AG09309 (cell line): ENCODE results near the gene CHP2.
"Not testable (repeated sequence)": the region's sequence is repeated elsewhere in the genome, so short reads cannot be mapped to it uniquely, and the experiment has no call there.

ENCODE experiments used
- DNase-seq: peaks from one replicate; pipeline ENCODE4 v3.0.0-alpha.2; 2010; ENCODE audit warnings: low read depth
- H3K4me3 ChIP-seq: 2 replicates; pipeline ENCODE4 v1.5.1; 2011; ENCODE audit warnings: mild to moderate bottlenecking, low read depth, low read length, moderate library complexity; ENCODE audit not compliant: control insufficient read depth
- TF ChIP-seq, protein P1 (sequence below): IDR thresholded peaks from 2 replicates; pipeline ENCODE4 v1.5.1; 2011; ENCODE audit warnings: mild to moderate bottlenecking, low read depth, low read length, inconsistent platforms; ENCODE audit not compliant: insufficient read depth, control insufficient read depth; ENCODE audit errors: missing control alignments

Gene CHP2

GRCh38 chr16:23742766-23743165, 12.1 kb upstream of the CHP2 start:
- TF ChIP-seq, protein P1, sequence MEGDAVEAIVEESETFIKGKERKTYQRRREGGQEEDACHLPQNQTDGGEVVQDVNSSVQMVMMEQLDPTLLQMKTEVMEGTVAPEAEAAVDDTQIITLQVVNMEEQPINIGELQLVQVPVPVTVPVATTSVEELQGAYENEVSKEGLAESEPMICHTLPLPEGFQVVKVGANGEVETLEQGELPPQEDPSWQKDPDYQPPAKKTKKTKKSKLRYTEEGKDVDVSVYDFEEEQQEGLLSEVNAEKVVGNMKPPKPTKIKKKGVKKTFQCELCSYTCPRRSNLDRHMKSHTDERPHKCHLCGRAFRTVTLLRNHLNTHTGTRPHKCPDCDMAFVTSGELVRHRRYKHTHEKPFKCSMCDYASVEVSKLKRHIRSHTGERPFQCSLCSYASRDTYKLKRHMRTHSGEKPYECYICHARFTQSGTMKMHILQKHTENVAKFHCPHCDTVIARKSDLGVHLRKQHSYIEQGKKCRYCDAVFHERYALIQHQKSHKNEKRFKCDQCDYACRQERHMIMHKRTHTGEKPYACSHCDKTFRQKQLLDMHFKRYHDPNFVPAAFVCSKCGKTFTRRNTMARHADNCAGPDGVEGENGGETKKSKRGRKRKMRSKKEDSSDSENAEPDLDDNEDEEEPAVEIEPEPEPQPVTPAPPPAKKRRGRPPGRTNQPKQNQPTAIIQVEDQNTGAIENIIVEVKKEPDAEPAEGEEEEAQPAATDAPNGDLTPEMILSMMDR, result no peak
- no peak overlapping the region for H3K4me3 ChIP-seq
- no peak for DNase-seq

GRCh38 chr16:23745263-23745662, 9.6 kb upstream of the CHP2 start:
- no peak overlapping the region for H3K4me3 ChIP-seq
- no peak for DNase-seq
- TF ChIP-seq, protein P1, result no peak

- TF ChIP-seq, protein P1, result no peak
- no peak for DNase-seq
- no peak overlapping the region for H3K4me3 ChIP-seq
Measured at GRCh38 chr16:23748630-23749029, 6.2 kb upstream of the CHP2 start.

- not testable (repeated sequence) for DNase-seq, H3K4me3 ChIP-seq
Measured at GRCh38 chr16:23751053-23751452, 3.8 kb upstream of the CHP2 start.

GRCh38 chr16:23753908-23754593, 775 bp upstream of the CHP2 start:
- H3K4me3 ChIP-seq, result no peak overlapping the region
- TF ChIP-seq, protein P1, result no peak
- DNase-seq, result no peak

GRCh38 chr16:23755484-23755809, 621 bp downstream of the CHP2 start:
- TF ChIP-seq, protein P1, result no peak
- no peak for DNase-seq
- no peak overlapping the region for H3K4me3 ChIP-seq

GRCh38 chr16:23757116-23757515, 2.3 kb downstream of the CHP2 start:
- TF ChIP-seq, protein P1, result no peak
- DNase-seq, result no peak
- H3K4me3 ChIP-seq, result no peak overlapping the region
